Activated CD8-positive, alpha-beta memory T cell treated with anti-CD3 and anti-CD28 coated beads, Interleukin-2, amount 10 ng/mL, durations not matched to agents 7 days and 5 days (primary cell): Measurements from ENCODE around the gene NOL3. TPM values are rescaled to one million over a fixed set of nuclear protein-coding genes. Genes with fewer than 3 reads are reported as not detected.
A peak's percentile ranks its signal among the peaks of the same experiment; 100 is the strongest.

Source experiments
- ATAC-seq: fragments of 150-1000 bp; cut with Tn5 transposase; one replicate; pipeline ENCODE4 v1.10.0; 2021; ENCODE audit warnings: moderate library complexity
- CTCF ChIA-PET: fragments of 350-600 bp; sonication (Branson Sonifier 250); formaldehyde crosslinking; loops from one replicate; lab custom pipeline; 2021; ENCODE audit warnings: antibody characterized with exemption; lab: Charles Lee
- DNase-seq: peaks from one replicate; pipeline ENCODE4 v3.0.0-alpha.2; 2020
- H3K27ac Mint-ChIP-seq: one replicate; pipeline ENCODE4 v1.8.0; 2021; ENCODE audit warnings: mild to moderate bottlenecking, mixed read lengths
- H3K27me3 Mint-ChIP-seq: one replicate; pipeline ENCODE4 v1.8.0; 2021; ENCODE audit warnings: mixed read lengths
- H3K36me3 Mint-ChIP-seq: one replicate; pipeline ENCODE4 v1.8.0; 2021; ENCODE audit warnings: mild to moderate bottlenecking, mixed read lengths
- H3K4me1 Mint-ChIP-seq: one replicate; pipeline ENCODE4 v1.8.0; 2021; ENCODE audit warnings: mixed read lengths
- H3K4me3 Mint-ChIP-seq: one replicate; pipeline ENCODE4 v1.8.0; 2021; ENCODE audit warnings: mild to moderate bottlenecking, moderate library complexity, mixed read lengths
- H3K9me3 Mint-ChIP-seq: one replicate; pipeline ENCODE4 v1.8.0; 2022; ENCODE audit warnings: low read depth, mixed read lengths
- total RNA-seq, 2 experiments: library from RNA; stranded (reverse); gene quantifications; one replicate each; pipeline ENCODE4 v1.2.3, GENCODE V29; 2021

NOL3 gene
- total RNA-seq, 2 experiments from 2014 or later: 3.3 to 10.3 TPM

DNA sequence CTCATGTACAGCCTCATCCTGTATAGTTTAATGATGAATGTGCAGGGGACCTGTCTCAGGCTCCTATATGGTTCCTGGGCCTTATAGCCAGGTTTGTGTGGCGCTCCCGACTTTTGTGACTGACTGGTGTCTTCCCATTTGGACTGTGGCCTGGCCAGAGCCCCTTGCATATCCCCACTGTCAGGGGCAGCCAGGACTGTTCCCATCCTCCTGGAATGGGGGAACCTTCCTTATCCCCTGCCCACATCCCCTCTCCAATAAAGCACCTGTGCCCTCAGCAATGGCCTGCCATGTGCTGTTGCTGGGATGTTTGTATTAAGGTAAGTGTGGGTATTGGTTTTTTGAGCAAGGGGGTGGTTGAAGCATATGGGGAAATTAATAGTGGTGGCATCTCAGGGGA is 22.1 kb upstream of the NOL3 start:
- Mint-ChIP-seq H3K27ac (no peak overlapping the region), H3K36me3 (peaks cover 19% of the 10 kb centered on the region), H3K4me3 (no peak overlapping the region), H3K4me1 (peaks cover 23% of the 10 kb centered on the region), H3K9me3 (no peaks in the 10 kb centered on the region), H3K27me3 (no peaks in the 10 kb centered on the region)
- DNase-seq: no peak
- CTCF ChIA-PET: interaction anchor here (1.2 kb wide), 1 partner anchor 28 kb away, joined by 3 read pairs; no protein-coding TSS in a partner anchor
- ATAC-seq: no peak

- Mint-ChIP-seq H3K4me3 (peak overlapping the region; percentile 37), H3K36me3 (peaks cover 20% of the 10 kb centered on the region), H3K27me3 (no peaks in the 10 kb centered on the region), H3K9me3 (no peaks in the 10 kb centered on the region), H3K27ac (no peak overlapping the region), H3K4me1 (peaks cover 24% of the 10 kb centered on the region)
- ATAC-seq (no peak), DNase-seq (no peak)
- CTCF ChIA-PET: interaction anchor here (0.7 to 1.2 kb wide), 4 partner anchors 8 to 130 kb away, joined by 3 read pairs; no protein-coding TSS in a partner anchor
These were observed 21.6 kb upstream of the NOL3 start for GRCh38 chr16:67148656-67149275.

GRCh38 chr16:67149276-67150046 is 20.9 kb upstream of the NOL3 start:
- H3K4me3 Mint-ChIP-seq: peak overlapping the region; percentile 37
- H3K36me3 Mint-ChIP-seq: peaks cover 22% of the 10 kb centered on the region
- DNase-seq (no peak), ATAC-seq (peak; percentile 21)
- H3K27me3 Mint-ChIP-seq: no peaks in the 10 kb centered on the region
- no peak overlapping the region for H3K27ac Mint-ChIP-seq
- CTCF ChIA-PET: interaction anchor here (0.7 to 17.0 kb wide), 5 partner anchors 9 to 135 kb away, joined by 3 to 395 read pairs (median 3); no protein-coding TSS in a partner anchor
- H3K4me1 Mint-ChIP-seq: peaks cover 28% of the 10 kb centered on the region
- H3K9me3 Mint-ChIP-seq: no peaks in the 10 kb centered on the region

DNA sequence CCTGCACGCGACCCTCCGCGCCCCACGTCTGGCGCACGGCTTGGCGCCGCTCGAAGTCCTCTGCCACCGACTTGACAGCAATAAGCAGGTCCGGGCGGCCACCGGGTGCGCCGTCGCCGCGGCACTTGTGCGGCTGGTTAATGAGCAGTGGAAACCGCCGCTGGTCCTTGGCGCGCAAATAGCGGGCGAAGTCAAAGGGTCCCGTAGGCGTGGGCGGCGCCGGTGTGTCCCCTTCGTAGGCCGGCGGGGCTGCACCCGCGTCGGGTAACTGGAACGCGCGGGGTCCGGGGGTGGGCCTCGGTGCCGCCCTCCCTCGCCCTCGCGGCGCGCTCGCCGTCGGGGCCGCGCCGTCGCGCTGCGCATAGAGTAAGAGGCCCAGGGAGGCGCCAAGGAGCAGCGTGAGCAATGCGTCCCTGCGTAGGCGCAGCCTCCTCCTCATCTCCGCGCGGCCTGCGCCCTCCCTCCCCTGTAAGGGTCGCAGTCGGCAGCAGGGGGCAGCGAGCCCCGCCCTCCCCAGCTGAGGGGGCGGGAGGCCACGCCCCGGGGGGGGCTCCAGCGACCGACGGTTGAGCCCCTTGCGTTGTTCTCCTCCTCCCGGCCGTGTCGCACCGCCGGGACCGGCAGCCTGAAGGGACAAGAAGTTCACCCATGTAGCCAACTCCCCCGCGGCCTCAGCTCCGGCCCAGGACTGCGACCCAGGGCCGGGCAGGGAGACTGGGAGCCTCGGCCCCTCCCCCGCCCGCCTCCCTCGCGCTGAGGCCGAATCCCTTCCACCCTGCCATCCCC is 20.1 kb upstream of the NOL3 start:
- ATAC-seq: peak; percentile 75
- DNase-seq: peak; percentile 65
- Mint-ChIP-seq H3K9me3 (no peaks in the 10 kb centered on the region), H3K27me3 (no peaks in the 10 kb centered on the region), H3K27ac (no peak overlapping the region), H3K4me3 (peak overlapping the region; percentile 62), H3K36me3 (peaks cover 22% of the 10 kb centered on the region), H3K4me1 (peaks cover 30% of the 10 kb centered on the region)
- CTCF ChIA-PET: interaction anchor here (0.6 to 17.0 kb wide), 14 partner anchors 9 to 192 kb away, joined by 3 to 395 read pairs (median 4); partner anchors contain the start of genes FBXL8, NOL3, SLC9A5 and TRADD

- Mint-ChIP-seq H3K27me3 (no peaks in the 10 kb centered on the region), H3K36me3 (peaks cover 22% of the 10 kb centered on the region), H3K4me1 (peaks cover 33% of the 10 kb centered on the region), H3K9me3 (no peaks in the 10 kb centered on the region), H3K4me3 (peak within 1 kb of the TSS; percentile 62), H3K27ac (peak within 1 kb of the TSS; percentile 11)
- ATAC-seq (peak; percentile 48), DNase-seq (peak; percentile 67)
- CTCF ChIA-PET: interaction anchor here (0.6 to 17.0 kb wide), 17 partner anchors 9 to 197 kb away, joined by 3 to 395 read pairs (median 4); partner anchors contain the start of genes FBXL8, NOL3, SLC9A5 and TRADD
These were observed 19.4 kb upstream of the NOL3 start, which contains the start of gene B3GNT9 for GRCh38 chr16:67150833-67151396. B3GNT9 (minus strand) TSS chr16:67150998; CDS start chr16:67150485, 513 bp downstream.

- ATAC-seq (no peak), DNase-seq (no peak)
- H3K27ac Mint-ChIP-seq: no peak overlapping the region
- no peaks in the 10 kb centered on the region for H3K9me3 Mint-ChIP-seq
- H3K4me3 Mint-ChIP-seq: peak overlapping the region; percentile 62
- peaks cover 22% of the 10 kb centered on the region for H3K36me3 Mint-ChIP-seq
- CTCF ChIA-PET: interaction anchor here (0.8 to 17.0 kb wide), 17 partner anchors 8 to 204 kb away, joined by 3 to 395 read pairs (median 4); partner anchors contain the start of genes FBXL8, NOL3, SLC9A5 and TRADD
- no peaks in the 10 kb centered on the region for H3K27me3 Mint-ChIP-seq
- H3K4me1 Mint-ChIP-seq: peaks cover 40% of the 10 kb centered on the region
These were observed 18.8 kb upstream of the NOL3 start for GRCh38 chr16:67151431-67152097.

DNA sequence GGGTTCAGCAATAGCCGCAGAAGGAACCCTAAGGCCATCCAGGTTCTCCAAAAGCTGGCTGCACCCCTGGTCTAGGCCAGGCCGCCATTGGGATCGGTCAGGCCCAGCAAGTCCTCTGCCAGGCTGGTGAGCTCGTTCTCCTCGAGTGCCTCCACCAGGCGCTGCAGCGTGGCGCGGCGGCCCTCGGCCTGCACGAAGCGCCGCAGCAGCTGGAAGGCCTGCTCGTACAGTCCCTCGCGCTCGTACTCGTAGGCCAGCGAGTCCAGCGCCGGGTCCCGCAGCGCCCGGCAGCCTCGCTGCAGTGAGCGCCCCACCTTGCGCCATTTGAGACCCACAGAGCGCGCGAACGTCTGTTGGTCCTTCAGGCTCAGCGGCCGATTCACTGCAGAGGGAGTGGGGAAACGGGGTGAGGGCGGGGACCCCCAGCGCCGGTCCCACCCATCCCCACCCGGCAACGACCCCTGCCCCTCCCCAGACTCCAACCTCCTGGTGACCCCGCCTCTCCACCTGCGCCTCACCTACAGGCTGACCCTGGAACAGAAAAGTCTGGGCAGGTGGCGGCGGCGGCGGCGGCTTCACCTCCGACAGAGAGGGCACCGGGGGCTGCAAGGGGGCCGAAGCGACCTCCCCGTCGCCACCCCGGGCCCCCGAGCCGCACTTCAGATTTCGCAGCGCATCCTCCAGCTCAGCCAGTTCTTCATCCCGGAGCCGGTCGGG is 15.6 kb upstream of the NOL3 start:
- DNase-seq (no peak), ATAC-seq (no peak)
- Mint-ChIP-seq H3K27ac (no peak overlapping the region), H3K27me3 (no peaks in the 10 kb centered on the region), H3K4me3 (peak overlapping the region; percentile 68), H3K4me1 (peaks cover 58% of the 10 kb centered on the region), H3K9me3 (no peaks in the 10 kb centered on the region), H3K36me3 (peaks cover 12% of the 10 kb centered on the region)
- CTCF ChIA-PET: interaction anchor here (0.6 to 17.0 kb wide), 73 partner anchors 7 to 281 kb away, joined by 3 to 395 read pairs (median 6); partner anchors contain the start of genes CES3, FHOD1, HSF4 and NOL3

DNA sequence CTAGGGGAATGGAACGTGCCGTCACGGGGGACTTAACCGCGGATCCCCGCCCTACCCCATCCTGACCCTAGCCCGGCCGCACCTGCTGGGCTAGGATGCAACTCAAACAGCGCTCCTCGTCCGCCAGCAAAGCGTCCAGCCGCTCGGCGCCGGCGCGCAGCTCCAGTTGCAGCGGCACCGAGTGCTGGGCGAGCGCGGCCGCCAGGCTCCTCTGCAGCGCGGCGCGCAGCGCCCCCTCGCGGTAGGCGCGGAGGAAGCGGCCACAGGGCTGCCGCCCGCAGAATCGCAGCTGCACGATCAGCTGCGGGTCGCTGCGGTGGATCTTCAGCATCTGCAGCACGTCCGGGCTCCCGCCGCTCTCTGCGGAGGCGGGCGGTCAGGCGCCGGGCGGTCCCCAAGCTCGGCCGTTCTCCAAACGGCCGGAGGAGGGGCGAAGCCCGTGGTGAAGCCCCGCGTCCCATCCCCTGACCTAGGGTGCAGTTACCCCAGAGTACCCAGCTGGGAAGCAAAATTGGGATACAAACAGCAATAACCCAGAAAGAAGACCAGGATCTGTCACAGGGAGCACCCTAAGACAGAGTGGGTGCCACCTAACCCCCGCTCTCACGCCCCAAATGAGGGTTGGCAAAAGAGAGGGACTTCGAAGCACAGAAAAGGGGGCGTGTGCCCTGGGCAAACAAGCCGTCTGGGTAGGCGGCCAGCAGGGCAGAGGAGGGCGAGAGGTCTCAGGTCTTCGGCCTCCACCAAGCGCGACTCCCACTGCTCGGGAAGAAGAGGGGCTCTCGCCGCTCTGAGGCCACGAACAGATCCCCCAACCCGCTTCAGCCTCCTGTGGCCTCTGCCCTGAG is 14.8 kb upstream of the NOL3 start:
- no peaks in the 10 kb centered on the region for H3K9me3 Mint-ChIP-seq
- DNase-seq: peak; percentile 84
- CTCF ChIA-PET: interaction anchor here (0.6 to 17.0 kb wide), 71 partner anchors 8 to 281 kb away, joined by 3 to 395 read pairs (median 6); partner anchors contain the start of genes CES3, FHOD1, HSF4 and NOL3

DNA sequence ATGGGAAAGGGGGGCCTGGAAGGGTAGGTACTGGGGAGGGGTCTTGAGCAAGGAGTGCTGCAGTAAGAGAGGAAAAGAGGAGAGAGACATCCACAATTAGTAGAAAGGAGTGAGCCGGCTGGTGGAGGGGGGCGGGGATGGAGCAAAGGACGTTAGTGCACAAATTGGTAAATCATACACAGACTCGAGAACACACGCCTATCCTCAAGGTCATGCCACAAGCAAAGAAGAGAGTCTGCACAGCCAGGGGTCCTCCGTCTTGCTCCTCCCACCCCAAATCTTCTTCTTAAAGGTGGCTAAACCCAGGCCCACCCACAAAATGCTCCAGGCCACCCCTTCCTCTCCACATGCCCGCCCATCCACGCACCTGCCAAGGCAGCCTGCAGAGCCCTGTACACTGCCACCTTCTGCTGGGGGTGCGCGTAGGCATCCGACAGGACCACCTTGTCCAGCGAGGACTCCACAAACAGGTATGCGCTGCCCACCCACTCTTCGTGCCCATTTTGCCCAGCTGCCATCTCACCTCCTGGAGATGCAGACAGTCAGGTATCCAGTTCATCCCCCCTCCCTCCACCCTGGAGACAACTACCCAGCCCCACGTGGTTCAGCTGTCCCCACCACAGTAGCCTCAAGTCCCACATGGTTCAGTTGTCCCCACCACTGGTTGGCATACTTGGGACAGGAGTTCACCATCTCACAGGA is 14.0 kb upstream of the NOL3 start:
- no peak for ATAC-seq
- H3K4me1 Mint-ChIP-seq: peaks cover 58% of the 10 kb centered on the region
- CTCF ChIA-PET: interaction anchor here (1.2 to 17.0 kb wide), 27 partner anchors 12 to 209 kb away, joined by 3 to 395 read pairs (median 10); partner anchors contain the start of genes CES3 and NOL3

More for the DNA sequence above, 14.8 kb upstream of the NOL3 start:
- Mint-ChIP-seq H3K36me3 (peaks cover 12% of the 10 kb centered on the region), H3K4me1 (peaks cover 59% of the 10 kb centered on the region), H3K27me3 (no peaks in the 10 kb centered on the region), H3K27ac (no peak overlapping the region), H3K4me3 (peak overlapping the region; percentile 68)
- ATAC-seq: peak; percentile 42

GRCh38 chr16:67157106-67157748 is 13.1 kb upstream of the NOL3 start:
- H3K9me3 Mint-ChIP-seq: no peaks in the 10 kb centered on the region
- H3K4me3 Mint-ChIP-seq: no peak overlapping the region
- H3K27ac Mint-ChIP-seq: peak overlapping the region; percentile 97
- no peak for DNase-seq
- peaks cover 16% of the 10 kb centered on the region for H3K36me3 Mint-ChIP-seq
- ATAC-seq: no peak
- peaks cover 58% of the 10 kb centered on the region for H3K4me1 Mint-ChIP-seq
- CTCF ChIA-PET: interaction anchor here (1.0 to 17.0 kb wide), 14 partner anchors 11 to 213 kb away, joined by 3 to 395 read pairs (median 8); partner anchors contain the start of genes CES3, MATCAP1 and NOL3
- peaks cover under 1% of the 10 kb centered on the region for H3K27me3 Mint-ChIP-seq

More for the DNA sequence above, 14.0 kb upstream of the NOL3 start:
- Mint-ChIP-seq H3K4me3 (no peak overlapping the region), H3K27me3 (no peaks in the 10 kb centered on the region), H3K27ac (peak overlapping the region; percentile 33), H3K36me3 (peaks cover 12% of the 10 kb centered on the region), H3K9me3 (no peaks in the 10 kb centered on the region)
- DNase-seq: no peak
